WTC11 (cell line): Measurements from ENCODE around the gene A1BG. TPM values are rescaled to one million over a fixed set of nuclear protein-coding genes. Genes with fewer than 3 reads are reported as not detected.

ENCODE experiments used
- AFF4 ChIP-seq: sonication (generic); formaldehyde crosslinking; IDR thresholded peaks from 2 replicates; pipeline ENCODE4 v1.8.1; 2023; ENCODE audit warnings: mild to moderate bottlenecking, missing genetic modification reagents, borderline replicate concordance
- ATF2 ChIP-seq: sonication (generic); formaldehyde crosslinking; IDR thresholded peaks from 2 replicates; pipeline ENCODE4 v1.8.1; 2022; ENCODE audit warnings: low read depth, missing genetic modification reagents, borderline replicate concordance
- CREM ChIP-seq: sonication (generic); formaldehyde crosslinking; IDR thresholded peaks from 2 replicates; pipeline ENCODE4 v1.8.1; 2022; ENCODE audit warnings: mild to moderate bottlenecking, missing genetic modification reagents, moderate library complexity
- ERG ChIP-seq: fragments of 250-450 bp; sonication (Bioruptor Pico); IDR thresholded peaks from 2 replicates; pipeline ENCODE4 v1.8.0; 2021; ENCODE audit warnings: mild to moderate bottlenecking
- ESRRA ChIP-seq: sonication (generic); formaldehyde crosslinking; IDR thresholded peaks from 2 replicates; pipeline ENCODE4 v1.8.1; 2022; ENCODE audit warnings: mild to moderate bottlenecking, missing genetic modification reagents, borderline replicate concordance
- FOXK1 ChIP-seq: sonication (generic); formaldehyde crosslinking; IDR thresholded peaks from 2 replicates; pipeline ENCODE4 v1.8.0; 2022; ENCODE audit warnings: mild to moderate bottlenecking, moderate library complexity, missing genetic modification reagents
- FOXP1 ChIP-seq: sonication (generic); formaldehyde crosslinking; IDR thresholded peaks from 2 replicates; pipeline ENCODE4 v1.8.0; 2022; ENCODE audit warnings: missing genetic modification reagents, mild to moderate bottlenecking, moderate library complexity, borderline replicate concordance
- GTF2I ChIP-seq: fragments of 250-450 bp; sonication (Bioruptor Pico); conservative IDR thresholded peaks from 2 replicates; pipeline ENCODE4 v1.4.0; 2021; ENCODE audit warnings: mild to moderate bottlenecking
- HMGA2 ChIP-seq: fragments of 250-450 bp; sonication (Bioruptor Pico); IDR thresholded peaks from 2 replicates; pipeline ENCODE4 v1.4.0; 2021; ENCODE audit warnings: mild to moderate bottlenecking, moderate library complexity
- IRF1 ChIP-seq: sonication (generic); formaldehyde crosslinking; IDR thresholded peaks from 2 replicates; pipeline ENCODE4 v1.8.0; 2023; ENCODE audit warnings: missing genetic modification reagents
- IRF2 ChIP-seq: sonication (generic); formaldehyde crosslinking; IDR thresholded peaks from 2 replicates; pipeline ENCODE4 v1.8.0; 2022; ENCODE audit warnings: low read depth, missing genetic modification reagents, borderline replicate concordance
- JAZF1 ChIP-seq: fragments of 250-450 bp; sonication (Bioruptor Pico); IDR thresholded peaks from 2 replicates; pipeline ENCODE4 v1.9.0; 2021; ENCODE audit warnings: moderate library complexity, mild to moderate bottlenecking, inconsistent platforms
- JUN ChIP-seq: sonication (generic); formaldehyde crosslinking; IDR thresholded peaks from 2 replicates; pipeline ENCODE4 v1.8.0; 2023; ENCODE audit warnings: mild to moderate bottlenecking, missing genetic modification reagents
- MAX ChIP-seq: sonication (generic); formaldehyde crosslinking; IDR thresholded peaks from 2 replicates; pipeline ENCODE4 v1.8.0; 2022; ENCODE audit warnings: mild to moderate bottlenecking, missing genetic modification reagents
- MLX ChIP-seq: sonication (generic); formaldehyde crosslinking; IDR thresholded peaks from 2 replicates; pipeline ENCODE4 v1.8.1; 2023; ENCODE audit warnings: mild to moderate bottlenecking, missing genetic modification reagents, moderate library complexity
- MYBL2 ChIP-seq: sonication (generic); formaldehyde crosslinking; IDR thresholded peaks from 2 replicates; pipeline ENCODE4 v1.8.1; 2023; ENCODE audit warnings: mild to moderate bottlenecking, moderate library complexity, missing genetic modification reagents
- NFYB ChIP-seq: sonication (generic); formaldehyde crosslinking; conservative IDR thresholded peaks from 2 replicates; pipeline ENCODE4 v1.8.0; 2022; ENCODE audit warnings: low read depth, missing genetic modification reagents
- NR2C2 ChIP-seq: sonication (generic); formaldehyde crosslinking; IDR thresholded peaks from 2 replicates; pipeline ENCODE4 v1.8.0; 2022; ENCODE audit warnings: mild to moderate bottlenecking, missing genetic modification reagents
- PREB ChIP-seq: sonication (generic); formaldehyde crosslinking; IDR thresholded peaks from 2 replicates; pipeline ENCODE4 v1.8.1; 2022; ENCODE audit warnings: mild to moderate bottlenecking, missing genetic modification reagents, moderate library complexity, borderline replicate concordance
- SMAD4 ChIP-seq: sonication (generic); formaldehyde crosslinking; IDR thresholded peaks from 2 replicates; pipeline ENCODE4 v1.8.0; 2022; ENCODE audit warnings: mild to moderate bottlenecking, missing genetic modification reagents
- TCF7 ChIP-seq: sonication (generic); formaldehyde crosslinking; IDR thresholded peaks from 2 replicates; pipeline ENCODE4 v1.8.0; 2022; ENCODE audit warnings: mild to moderate bottlenecking, low read depth, missing genetic modification reagents, moderate library complexity
- TEAD4 ChIP-seq: sonication (generic); formaldehyde crosslinking; IDR thresholded peaks from 2 replicates; pipeline ENCODE4 v1.8.0; 2022; ENCODE audit warnings: mild to moderate bottlenecking, missing genetic modification reagents
- TP53 ChIP-seq: sonication (generic); formaldehyde crosslinking; IDR thresholded peaks from 2 replicates; pipeline ENCODE4 v1.8.1; 2023; ENCODE audit warnings: mild to moderate bottlenecking, missing genetic modification reagents
- USF2 ChIP-seq: sonication (generic); formaldehyde crosslinking; IDR thresholded peaks from 2 replicates; pipeline ENCODE4 v1.8.1; 2023; ENCODE audit warnings: mild to moderate bottlenecking, missing genetic modification reagents, moderate library complexity
- ZNF121 ChIP-seq: sonication (generic); formaldehyde crosslinking; IDR thresholded peaks from 2 replicates; pipeline ENCODE4 v1.8.0; 2023; ENCODE audit warnings: missing genetic modification reagents
- ZNF138 ChIP-seq: sonication (generic); formaldehyde crosslinking; conservative IDR thresholded peaks from 2 replicates; pipeline ENCODE4 v1.8.1; 2022; ENCODE audit warnings: mild to moderate bottlenecking, moderate library complexity, missing genetic modification reagents
- ZNF263 ChIP-seq: sonication (generic); formaldehyde crosslinking; IDR thresholded peaks from 2 replicates; pipeline ENCODE4 v1.8.1; 2022; ENCODE audit warnings: low read depth, mild to moderate bottlenecking, moderate library complexity, missing genetic modification reagents
- ZNF396 ChIP-seq: fragments of 250-450 bp; sonication (Bioruptor Pico); IDR thresholded peaks from 2 replicates; pipeline ENCODE4 v1.8.0; 2021; ENCODE audit warnings: mild to moderate bottlenecking, moderate library complexity, borderline replicate concordance
- ZNF416 ChIP-seq: fragments of 250-450 bp; sonication (Bioruptor Pico); IDR thresholded peaks from 2 replicates; pipeline ENCODE4 v1.9.0; 2021; ENCODE audit warnings: mild to moderate bottlenecking, inconsistent platforms
- total RNA-seq: library from RNA; stranded (reverse); gene quantifications from 3 replicates; pipeline ENCODE4 v1.2.3, GENCODE V29; 2021

The A1BG gene
- total RNA-seq, 1 experiment from 2014 or later = 24.3 TPM

- TF ChIP-seq JAZF1 (no peak), PREB (CRISPR knock-in tag) (no peak), USF2 (CRISPR knock-in tag) (peak; percentile 71), ATF2 (CRISPR knock-in tag) (no peak), IRF2 (CRISPR knock-in tag) (no peak), GTF2I (no peak), JUN (0 out of 2 replicates have a peak, but pooled peaks have one; percentile 26), TEAD4 (no peak), FOXP1 (peak; percentile 93; the same call in 1 of the 2 replicates), ERG (CRISPR knock-in tag) (no peak), MLX (CRISPR knock-in tag) (no peak), ZNF263 (CRISPR knock-in tag) (no peak), ZNF416 (CRISPR knock-in tag) (no peak), AFF4 (CRISPR knock-in tag) (no peak), ZNF121 (CRISPR knock-in tag) (0 out of 2 replicates have a peak, but pooled peaks have one; percentile 21), ZNF396 (no peak), TP53 (CRISPR knock-in tag) (no peak), NR2C2 (CRISPR knock-in tag) (no peak), TCF7 (CRISPR knock-in tag) (peak; percentile 76; the same call in 1 of the 2 replicates), CREM (peak; percentile 76; the same call in 1 of the 2 replicates), ESRRA (CRISPR knock-in tag) (no peak), NFYB (CRISPR knock-in tag) (peak; percentile 38), HMGA2 (CRISPR knock-in tag) (no peak), MYBL2 (CRISPR knock-in tag) (peak; percentile 31; the same call in 1 of the 2 replicates), ZNF138 (CRISPR knock-in tag) (no peak), SMAD4 (CRISPR knock-in tag) (no peak), FOXK1 (peak; percentile 83), IRF1 (CRISPR knock-in tag) (no peak), MAX (CRISPR knock-in tag) (peak; percentile 90)
Observed at GRCh38 chr19:58305065-58305931, 48.0 kb downstream of the A1BG start, which contains the start of gene ERVK3-1 (continued).
